IMR-90 (cell line): ENCODE measurements around the gene BNIP3. TPM values are rescaled to one million over a fixed set of nuclear protein-coding genes. Genes with fewer than 3 reads are reported as not detected.

ENCODE experiments used
- ATAC-seq: fragments of 200-7000 bp; cut with Tn5 transposase; 2 replicates; pipeline ENCODE4 v1.9.1; 2020; ENCODE audit warnings: low read depth, mild to moderate bottlenecking, moderate library complexity
- BruUV-seq: library from RNA; stranded (reverse); fragments of 400-500 nt; replicated peaks from 2 replicates; lab custom pipeline; 2021; lab: Mats Ljungman, UMichigan
- CTCF ChIA-PET: fragments of 300-600 bp; formaldehyde crosslinking; extraction: SDS; loops from one replicate; lab custom pipeline; 2021; ENCODE audit warnings: antibody characterized with exemption; lab: Yijun Ruan, JAX
- POLR2A ChIA-PET: fragments of 300-600 bp; sonication (Branson Sonifier 250); formaldehyde crosslinking; loops from one replicate; lab custom pipeline; 2022; ENCODE audit warnings: antibody characterized with exemption; ENCODE audit not compliant: unreplicated experiment; lab: Charles Lee
- DNase-seq: peaks from one replicate; pipeline ENCODE4 v3.0.0; 2013
- H2AFZ ChIP-seq: replicated peaks from 2 replicates; pipeline ENCODE3; 2013; ENCODE audit warnings: low read length, mild to moderate bottlenecking; ENCODE audit not compliant: poor library complexity
- H2AK5ac ChIP-seq: 2 replicates; pipeline ENCODE4 v1.6.1; 2013; ENCODE audit warnings: low read depth, low read length, inconsistent platforms
- H2AK9ac ChIP-seq: replicated peaks from 2 replicates; pipeline ENCODE3; 2013; ENCODE audit warnings: mild to moderate bottlenecking, low read depth, low read length, moderate library complexity; ENCODE audit not compliant: poor library complexity
- H2BK120ac ChIP-seq: 2 replicates; pipeline ENCODE4 v1.6.1; 2013; ENCODE audit warnings: low read depth, low read length, inconsistent platforms
- H2BK15ac ChIP-seq: 3 replicates; pipeline ENCODE4 v1.6.1; 2013; ENCODE audit warnings: low read depth, low read length, inconsistent platforms
- H2BK20ac ChIP-seq: 2 replicates; pipeline ENCODE4 v1.6.1; 2013; ENCODE audit warnings: low read depth, mild to moderate bottlenecking, inconsistent platforms, low read length, moderate library complexity
- H2BK5ac ChIP-seq: 2 replicates; pipeline ENCODE4 v1.6.1; 2013; ENCODE audit warnings: mild to moderate bottlenecking, low read depth, low read length, inconsistent platforms; ENCODE audit not compliant: poor library complexity, severe bottlenecking
- H3K14ac ChIP-seq: replicated peaks from 2 replicates; pipeline ENCODE4 v1.6.1; 2013; ENCODE audit warnings: low read depth, low read length, inconsistent platforms
- H3K18ac ChIP-seq: 2 replicates; pipeline ENCODE4 v1.6.1; 2013; ENCODE audit warnings: low read depth, low read length, control low read depth
- H3K23ac ChIP-seq: 2 replicates; pipeline ENCODE4 v1.6.1; 2013; ENCODE audit warnings: low read depth, low read length, inconsistent platforms
- H3K27ac ChIP-seq: 2 replicates; pipeline ENCODE4 v1.5.1; 2013; ENCODE audit warnings: mild to moderate bottlenecking, control low read depth, low read length; ENCODE audit not compliant: insufficient read depth
- H3K27me3 ChIP-seq: 2 replicates; pipeline ENCODE4 v1.6.1; 2013; ENCODE audit warnings: low read length; ENCODE audit not compliant: control insufficient read depth, insufficient read depth
- H3K36me3 ChIP-seq: 2 replicates; pipeline ENCODE4 v1.6.1; 2013; ENCODE audit warnings: low read length, mixed read lengths; ENCODE audit not compliant: control insufficient read depth, insufficient read depth
- H3K4ac ChIP-seq: 2 replicates; pipeline ENCODE4 v1.6.1; 2013; ENCODE audit warnings: low read depth, low read length, inconsistent platforms
- H3K4me1 ChIP-seq: 2 replicates; pipeline ENCODE4 v1.6.1; 2013; ENCODE audit warnings: low read length, mixed read lengths; ENCODE audit not compliant: control insufficient read depth, insufficient read depth
- H3K4me2 ChIP-seq: 2 replicates; pipeline ENCODE4 v1.6.1; 2013; ENCODE audit warnings: low read depth, mild to moderate bottlenecking, control low read depth, low read length, moderate library complexity
- H3K4me3 ChIP-seq: 2 replicates; pipeline ENCODE4 v1.5.1; 2013; ENCODE audit warnings: low read depth, mild to moderate bottlenecking, control low read depth, low read length, moderate library complexity; ENCODE audit not compliant: insufficient read depth
- H3K56ac ChIP-seq: 2 replicates; pipeline ENCODE4 v1.6.1; 2013; ENCODE audit warnings: low read length, inconsistent platforms; ENCODE audit not compliant: insufficient read depth; ENCODE audit errors: extremely low read depth
- H3K79me1 ChIP-seq, 2 experiments: 2 replicates each; pipeline ENCODE4 v1.6.1; 2013; ENCODE audit warnings: low read length in 2 of 2, inconsistent platforms in 1 of 2, low read depth in 1 of 2
- H3K9ac ChIP-seq: 2 replicates; pipeline ENCODE4 v1.6.1; 2013; ENCODE audit warnings: low read depth, low read length, control low read depth
- H3K9me1 ChIP-seq: 2 replicates; pipeline ENCODE4 v1.6.1; 2013; ENCODE audit warnings: low read length, inconsistent platforms; ENCODE audit not compliant: insufficient read depth
- H3K9me3 ChIP-seq: 2 replicates; pipeline ENCODE4 v1.6.1; 2013; ENCODE audit warnings: low read length; ENCODE audit not compliant: control insufficient read depth, insufficient read depth
- H4K20me1 ChIP-seq: 2 replicates; pipeline ENCODE4 v1.6.1; 2013; ENCODE audit warnings: low read length, inconsistent platforms; ENCODE audit not compliant: insufficient read depth
- H4K5ac ChIP-seq: 2 replicates; pipeline ENCODE4 v1.6.1; 2013; ENCODE audit warnings: mild to moderate bottlenecking, low read depth, low read length, control low read depth
- H4K8ac ChIP-seq, 2 experiments: 2 replicates each; pipeline ENCODE4 v1.6.1; 2013; ENCODE audit warnings: low read depth in 2 of 2, low read length in 2 of 2, control low read depth in 1 of 2, inconsistent platforms in 1 of 2
- H4K91ac ChIP-seq: 2 replicates; pipeline ENCODE4 v1.6.1; 2013; ENCODE audit warnings: low read depth, low read length, inconsistent platforms; ENCODE audit not compliant: insufficient read depth
- CEBPB ChIP-seq: IDR thresholded peaks from 2 replicates; pipeline ENCODE4 v1.6.1; 2012; ENCODE audit warnings: low read depth, low read length, improper control_type of control experiment
- CTCF ChIP-seq: conservative IDR thresholded peaks from 2 replicates; pipeline ENCODE4 v1.5.1; 2012; ENCODE audit warnings: mild to moderate bottlenecking, low read depth, low read length, improper control_type of control experiment
- FOS ChIP-seq: fragments of 150-350 bp; IDR thresholded peaks from 2 replicates; pipeline ENCODE4 v1.6.1; 2016; ENCODE audit warnings: low read depth, low read length
- MAFK ChIP-seq: IDR thresholded peaks from 2 replicates; pipeline ENCODE4 v1.6.1; 2012; ENCODE audit warnings: low read depth, low read length, improper control_type of control experiment
- MXI1 ChIP-seq: IDR thresholded peaks from 2 replicates; pipeline ENCODE4 v1.6.1; 2012; ENCODE audit warnings: low read depth, mild to moderate bottlenecking, low read length, moderate library complexity, borderline replicate concordance
- NFE2L2 ChIP-seq: fragments of 150-350 bp; IDR thresholded peaks from 2 replicates; pipeline ENCODE4 v1.6.1; 2016; ENCODE audit warnings: low read depth, mild to moderate bottlenecking, low read length
- POLR2A ChIP-seq: IDR thresholded peaks from 2 replicates; pipeline ENCODE4 v1.6.1; 2012; ENCODE audit warnings: mild to moderate bottlenecking, low read depth, low read length
- RAD21 ChIP-seq: IDR thresholded peaks from 2 replicates; pipeline ENCODE4 v1.6.1; 2012; ENCODE audit warnings: low read length, improper control_type of control experiment
- USF2 ChIP-seq: fragments of 150-350 bp; IDR thresholded peaks from 2 replicates; pipeline ENCODE4 v1.6.1; 2017; ENCODE audit warnings: mild to moderate bottlenecking, antibody characterized with exemption, low read length, low read depth
- WGBS, 2 experiments: methylation state at CpG; one replicate each; pipeline versions ENCODE4 v1.1.5 to v1.1.7; 2013; ENCODE audit warnings: missing lambda C conversion rate in 2 of 2; ENCODE audit not compliant: insufficient read length in 1 of 2; ENCODE audit errors: extremely low coverage in 2 of 2; 5-methylcytosine and 5-hydroxymethylcytosine counted together
- dilution Hi-C: fragments of 300-500 bp; cut with HindIII; formaldehyde crosslinking; loops from one replicate; pipeline ENCODE4 v1.14.3; 2018; ENCODE audit warnings: low sequenced_read_pairs; ENCODE audit not compliant: unreplicated experiment
- in situ Hi-C: fragments of 300-500 bp; cut with MboI; formaldehyde crosslinking; loops from 3 replicates; pipeline ENCODE4 v1.14.3; 2019; ENCODE audit warnings: low sequenced_read_pairs, inconsistent platforms, mixed read lengths
- intact Hi-C: fragments of 100-400 bp; cut with micrococcal nuclease; formaldehyde crosslinking; loops from 2 replicates; pipeline ENCODE4 v1.10.0; 2022
- polyA plus RNA-seq, 3 experiments: library from polyadenylated mRNA; depleted of rRNA; stranded (reverse); fragments of >200 nt; gene quantifications; 2 replicates each; pipeline ENCODE4 v1.2.3, GENCODE V29; 2012; ENCODE audit warnings: low replicate concordance in 1 of 3
- total RNA-seq: library from RNA; depleted of rRNA; stranded (reverse); fragments of >200 nt; gene quantifications from 2 replicates; pipeline ENCODE4 v1.2.3, GENCODE V29; 2012

BNIP3 gene
- total and polyA plus RNA-seq, 2 of the 4 experiments (the other 2 are of a cell fraction) = 134 to 211 TPM

- dilution Hi-C loops = no loop called here
- H3K9me1 ChIP-seq = peaks cover 14% of the 10 kb centered on the region; the same call in 1 of the 2 replicates
- H3K9ac ChIP-seq = no peak overlapping the region
- no peak for ATAC-seq
- H4K8ac ChIP-seq = no peak overlapping the region
- in situ Hi-C loops = no loop called here
- no peak overlapping the region for H3K27ac ChIP-seq
- no peak overlapping the region for H3K4me3 ChIP-seq
- CTCF ChIA-PET = no interaction called here
- no peak overlapping the region for H2AK9ac ChIP-seq
- H3K14ac ChIP-seq = no peak overlapping the region
- H3K27me3 ChIP-seq = no peaks in the 10 kb centered on the region
- peaks cover 40% of the 10 kb centered on the region for H4K20me1 ChIP-seq
- DNase-seq = no peak
- no peaks in the 10 kb centered on the region for H3K4me1 ChIP-seq
- H3K4me2 ChIP-seq = no peak overlapping the region
- no peak overlapping the region for H3K23ac ChIP-seq
- H2AK5ac ChIP-seq = no peak overlapping the region
- WGBS, 2 experiments = no CpG with 5 or more reads among the region's 8 CpGs
- no peak overlapping the region for H3K18ac ChIP-seq
- H3K79me1 ChIP-seq = peaks cover 34 to 73% of the 10 kb centered on the region in 2 experiments
- TF ChIP-seq NFE2L2 = no peak
- TF ChIP-seq POLR2A = no peak
- no peak for TF ChIP-seq MXI1
- TF ChIP-seq USF2 = no peak
- no peak for TF ChIP-seq RAD21
- TF ChIP-seq CTCF = no peak
- TF ChIP-seq MAFK = no peak
- no peak for TF ChIP-seq FOS
- no peak for TF ChIP-seq CEBPB
- no TSS peak for BruUV-seq
- no peak overlapping the region for H2AFZ ChIP-seq
- H3K9me3 ChIP-seq = no peaks in the 10 kb centered on the region
- POLR2A ChIA-PET = no interaction called here
- H2BK120ac ChIP-seq = no peak overlapping the region
- H2BK20ac ChIP-seq = no peak overlapping the region
- H3K56ac ChIP-seq = no peak overlapping the region
- H3K4ac ChIP-seq = no peak overlapping the region
- peaks cover 19% of the 10 kb centered on the region for H3K36me3 ChIP-seq
- H2BK5ac ChIP-seq = no peak overlapping the region
- no peak overlapping the region for H4K5ac ChIP-seq
- intact Hi-C loops = no loop called here
- H4K91ac ChIP-seq = no peak overlapping the region
- H2BK15ac ChIP-seq = no peak overlapping the region
These were observed 47.0 kb downstream of the BNIP3 start for GRCh38 chr10:131934769-131935168.
